Osteocyte (in vitro differentiated cells): ENCODE data around the gene CLC. TPM values are rescaled to one million over a fixed set of nuclear protein-coding genes. Genes with fewer than 3 reads are reported as not detected.

Source experiments
- DNase-seq: peaks from one replicate; pipeline ENCODE4 v3.0.0; 2021; ENCODE audit warnings: mixed read lengths; ENCODE audit not compliant: unreplicated experiment; ENCODE audit errors: extremely low spot score
- H3K27ac Mint-ChIP-seq: one replicate; pipeline ENCODE4 v1.8.0; 2021; ENCODE audit warnings: mild to moderate bottlenecking, mixed read lengths; ENCODE audit not compliant: unreplicated experiment
- H3K27me3 Mint-ChIP-seq: one replicate; pipeline ENCODE4 v1.8.0; 2021; ENCODE audit warnings: mixed read lengths; ENCODE audit not compliant: unreplicated experiment
- H3K36me3 Mint-ChIP-seq: one replicate; pipeline ENCODE4 v1.8.0; 2021; ENCODE audit warnings: mixed read lengths; ENCODE audit not compliant: unreplicated experiment
- H3K4me1 Mint-ChIP-seq: one replicate; pipeline ENCODE4 v1.8.0; 2021; ENCODE audit warnings: mixed read lengths; ENCODE audit not compliant: unreplicated experiment
- H3K4me3 Mint-ChIP-seq: one replicate; pipeline ENCODE4 v1.8.0; 2021; ENCODE audit warnings: mild to moderate bottlenecking, moderate library complexity, mixed read lengths; ENCODE audit not compliant: unreplicated experiment
- H3K9me3 Mint-ChIP-seq: one replicate; pipeline ENCODE4 v1.8.0; 2021; ENCODE audit warnings: mixed read lengths; ENCODE audit not compliant: unreplicated experiment
- CTCF ChIP-seq: fragments of 200-600 bp; sonication (generic); IDR thresholded peaks from 2 replicates; pipeline ENCODE4 v1.5.0; 2021; ENCODE audit warnings: antibody characterized with exemption, mild to moderate bottlenecking, moderate library complexity
- total RNA-seq: library from RNA; stranded (reverse); gene quantifications from 2 replicates; pipeline ENCODE4 v1.2.1, GENCODE V29; 2021

Gene CLC
- total RNA-seq, 1 donor from 2014 or later, result not detected

DNA sequence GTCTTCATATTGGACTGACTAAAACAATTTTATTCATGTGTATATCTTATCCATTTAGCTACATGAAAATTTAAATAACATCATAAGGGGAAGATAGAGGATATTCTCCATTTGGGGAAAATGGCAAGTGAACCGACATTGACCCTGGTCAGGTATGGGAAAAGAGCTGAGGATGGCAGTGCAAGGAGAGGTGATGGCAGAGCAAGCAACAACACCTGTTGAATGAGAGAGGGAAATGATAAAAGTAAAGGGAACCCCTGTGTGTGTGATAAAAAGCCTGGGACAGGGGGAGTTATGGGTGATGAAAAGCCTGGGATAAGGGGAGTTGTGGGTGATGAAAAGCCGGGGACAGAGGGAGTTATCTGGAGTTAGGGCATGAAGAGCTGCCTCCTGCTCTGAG is 4.0 kb downstream of the CLC start:
- H3K4me1 Mint-ChIP-seq, result no peaks in the 10 kb centered on the region
- H3K27me3 Mint-ChIP-seq, result no peaks in the 10 kb centered on the region
- no peak for DNase-seq
- no peak overlapping the region for H3K27ac Mint-ChIP-seq
- H3K4me3 Mint-ChIP-seq, result no peak overlapping the region
- TF ChIP-seq CTCF, result no peak
- H3K36me3 Mint-ChIP-seq, result no peaks in the 10 kb centered on the region
- no peaks in the 10 kb centered on the region for H3K9me3 Mint-ChIP-seq

DNA sequence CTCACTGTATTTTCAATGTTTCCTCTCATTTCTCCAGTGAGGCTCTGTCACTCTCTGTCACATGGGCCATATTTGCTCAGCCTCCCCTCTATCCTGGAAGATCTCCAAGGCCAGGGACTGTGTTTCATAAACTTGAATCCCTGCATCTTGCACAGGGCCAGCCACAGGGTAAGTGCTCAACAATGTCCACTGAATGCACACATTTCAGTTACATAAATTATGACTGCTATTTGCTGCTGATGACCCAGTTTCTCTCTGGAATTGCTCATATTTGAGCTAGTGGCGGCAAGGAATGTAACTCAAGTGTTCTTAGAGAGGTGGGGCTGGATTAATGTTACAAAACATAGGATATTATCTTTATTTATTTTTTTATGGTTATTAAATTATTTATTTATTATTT is 6.1 kb downstream of the CLC start:
- Mint-ChIP-seq H3K27me3 (no peaks in the 10 kb centered on the region), H3K4me3 (no peak overlapping the region), H3K4me1 (no peaks in the 10 kb centered on the region), H3K27ac (no peak overlapping the region), H3K9me3 (no peaks in the 10 kb centered on the region), H3K36me3 (no peaks in the 10 kb centered on the region)
- no peak for DNase-seq
- TF ChIP-seq CTCF, result no peak

- TF ChIP-seq CTCF, result no peak
- Mint-ChIP-seq H3K27ac (no peak overlapping the region), H3K27me3 (peaks cover under 1% of the 10 kb centered on the region), H3K36me3 (no peaks in the 10 kb centered on the region), H3K9me3 (no peaks in the 10 kb centered on the region), H3K4me3 (no peak overlapping the region), H3K4me1 (no peaks in the 10 kb centered on the region)
- no peak for DNase-seq
These were observed 8.2 kb downstream of the CLC start for GRCh38 chr19:39729594-39729993.

DNA sequence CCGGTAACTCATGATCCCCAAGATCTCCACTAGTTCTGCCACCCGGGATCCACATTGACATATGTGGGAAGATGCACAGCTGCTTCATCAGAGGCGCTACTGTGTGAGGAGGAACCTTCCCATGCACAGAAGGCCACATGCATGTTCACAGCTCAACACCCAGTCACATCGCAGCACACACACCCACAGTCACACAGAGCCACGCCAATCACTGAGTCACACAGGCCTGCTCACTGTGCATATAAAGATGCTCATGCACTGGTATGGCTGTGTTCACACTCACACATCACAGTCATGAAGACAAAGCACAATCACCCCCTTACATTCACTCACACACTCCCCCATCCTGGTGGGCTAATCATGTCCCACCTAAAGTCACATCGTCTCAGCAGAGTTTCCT is 9.8 kb downstream of the CLC start:
- no peak for DNase-seq
- TF ChIP-seq CTCF, result no peak
- H3K36me3 Mint-ChIP-seq, result no peaks in the 10 kb centered on the region
- H3K4me3 Mint-ChIP-seq, result no peak overlapping the region
- no peaks in the 10 kb centered on the region for H3K9me3 Mint-ChIP-seq
- peaks cover 4% of the 10 kb centered on the region for H3K27me3 Mint-ChIP-seq
- H3K27ac Mint-ChIP-seq, result no peak overlapping the region
- no peaks in the 10 kb centered on the region for H3K4me1 Mint-ChIP-seq

- Mint-ChIP-seq H3K36me3 (no peaks in the 10 kb centered on the region), H3K4me1 (no peaks in the 10 kb centered on the region), H3K4me3 (no peak overlapping the region), H3K27ac (no peak overlapping the region), H3K9me3 (no peaks in the 10 kb centered on the region), H3K27me3 (peaks cover 11% of the 10 kb centered on the region)
- no peak for DNase-seq
- TF ChIP-seq CTCF, result no peak
These were observed 10.6 kb downstream of the CLC start for GRCh38 chr19:39727070-39727800.
